RPMI8226 (cell line): ENCODE measurements around the gene AK1.
A peak's percentile ranks its signal among the peaks of the same experiment; 100 is the strongest.

Experiments used
- DNase-seq: peaks from one replicate; pipeline ENCODE4 v3.0.0-alpha.2; 2015

The AK1 gene

GRCh38 chr9:127865645-127866464 is 11.6 kb downstream of the AK1 start:
- no peak for DNase-seq

- DNase-seq: no peak
These were observed 14.3 kb downstream of the AK1 start for GRCh38 chr9:127863191-127863621.

- peak; percentile 43 for DNase-seq
These were observed 15.1 kb downstream of the AK1 start for GRCh38 chr9:127862075-127863011.

GRCh38 chr9:127860779-127861178 is 16.7 kb downstream of the AK1 start:
- no peak for DNase-seq

- no peak for DNase-seq
These were observed 17.2 kb downstream of the AK1 start for GRCh38 chr9:127860260-127860659.

GRCh38 chr9:127858041-127858512 is 19.4 kb downstream of the AK1 start:
- DNase-seq: no peak

- no peak for DNase-seq
These were observed 20.2 kb downstream of the AK1 start for GRCh38 chr9:127857278-127857677.

GRCh38 chr9:127856729-127857116 is 20.8 kb downstream of the AK1 start:
- DNase-seq: no peak

GRCh38 chr9:127856094-127856728 is 21.3 kb downstream of the AK1 start:
- no peak for DNase-seq

- DNase-seq: no peak
These were observed 22.0 kb downstream of the AK1 start for GRCh38 chr9:127855522-127855921.

GRCh38 chr9:127854960-127855359 is 22.5 kb downstream of the AK1 start:
- DNase-seq: no peak

GRCh38 chr9:127854184-127854806 is 23.2 kb downstream of the AK1 start, which contains the start of gene ENG:
Gene ENG (minus strand): TSS chr9:127854658. CDS start chr9:127854355, 303 bp downstream.
- DNase-seq: no peak

GRCh38 chr9:127853312-127854183 is 23.9 kb downstream of the AK1 start:
- DNase-seq: no peak

GRCh38 chr9:127852829-127853228 is 24.6 kb downstream of the AK1 start:
- no peak for DNase-seq

- DNase-seq: no peak
These were observed 27.1 kb downstream of the AK1 start for GRCh38 chr9:127850286-127850830.

- DNase-seq: no peak
These were observed 28.5 kb downstream of the AK1 start for GRCh38 chr9:127848756-127849504.

GRCh38 chr9:127847833-127848755 is 29.4 kb downstream of the AK1 start:
- no peak for DNase-seq

- DNase-seq: no peak
These were observed 30.3 kb downstream of the AK1 start for GRCh38 chr9:127847178-127847510.

- DNase-seq: no peak
These were observed 30.9 kb downstream of the AK1 start for GRCh38 chr9:127846443-127847177.
